ENCODE data around the gene TREML2.
A peak's percentile ranks its signal among the peaks of the same experiment; 100 is the strongest.
"Not testable (repeated sequence)": the region's sequence is repeated elsewhere in the genome, so short reads cannot be mapped to it uniquely, and the experiment has no call there.

TREML2 gene

GRCh38 chr6:41208439-41209106, 7.6 kb upstream of the TREML2 start:
- DNase-seq, result no peak

GRCh38 chr6:41204156-41204555, 3.2 kb upstream of the TREML2 start:
- no peak for DNase-seq

- no peak for DNase-seq
Measured at GRCh38 chr6:41201764-41202173, 820 bp upstream of the TREML2 start.

GRCh38 chr6:41200296-41200900, 551 bp downstream of the TREML2 start:
- no peak for DNase-seq

GRCh38 chr6:41199552-41200246, 1.2 kb downstream of the TREML2 start:
- no peak for DNase-seq

GRCh38 chr6:41197234-41197633, 3.7 kb downstream of the TREML2 start:
- DNase-seq, result no peak

GRCh38 chr6:41194386-41194785, 6.6 kb downstream of the TREML2 start:
- DNase-seq, result no peak

- no peak for DNase-seq
Measured at GRCh38 chr6:41193884-41194283, 7.1 kb downstream of the TREML2 start.

- no peak for DNase-seq
Measured at GRCh38 chr6:41193171-41193734, 7.7 kb downstream of the TREML2 start.

- peak; percentile 16 for DNase-seq
Measured at GRCh38 chr6:41191569-41191968, 9.4 kb downstream of the TREML2 start.

- DNase-seq, result no peak
Measured at GRCh38 chr6:41190791-41191190, 10.2 kb downstream of the TREML2 start.

GRCh38 chr6:41189967-41190366, 11.0 kb downstream of the TREML2 start:
- DNase-seq, result no peak

GRCh38 chr6:41189046-41189445, 11.9 kb downstream of the TREML2 start:
- DNase-seq, result not testable (repeated sequence)

- DNase-seq, result no peak
Measured at GRCh38 chr6:41187924-41188886, 12.7 kb downstream of the TREML2 start.

GRCh38 chr6:41186031-41186562, 14.9 kb downstream of the TREML2 start:
- DNase-seq, result no peak

GRCh38 chr6:41184761-41185160, 16.2 kb downstream of the TREML2 start:
- no peak for DNase-seq

- DNase-seq, result peak; percentile 49
Measured at GRCh38 chr6:41182069-41183034, 18.6 kb downstream of the TREML2 start.

- no peak for DNase-seq
Measured at GRCh38 chr6:41181566-41181965, 19.4 kb downstream of the TREML2 start.

GRCh38 chr6:41179163-41179562, 21.8 kb downstream of the TREML2 start:
- no peak for DNase-seq

- DNase-seq, result no peak
Measured at GRCh38 chr6:41177695-41178094, 23.3 kb downstream of the TREML2 start.

GRCh38 chr6:41177287-41177686, 23.7 kb downstream of the TREML2 start:
- DNase-seq, result no peak

Measured in HCEC 1CT (cell line).